ENCODE data around the gene PEA15.

The PEA15 gene

DNA sequence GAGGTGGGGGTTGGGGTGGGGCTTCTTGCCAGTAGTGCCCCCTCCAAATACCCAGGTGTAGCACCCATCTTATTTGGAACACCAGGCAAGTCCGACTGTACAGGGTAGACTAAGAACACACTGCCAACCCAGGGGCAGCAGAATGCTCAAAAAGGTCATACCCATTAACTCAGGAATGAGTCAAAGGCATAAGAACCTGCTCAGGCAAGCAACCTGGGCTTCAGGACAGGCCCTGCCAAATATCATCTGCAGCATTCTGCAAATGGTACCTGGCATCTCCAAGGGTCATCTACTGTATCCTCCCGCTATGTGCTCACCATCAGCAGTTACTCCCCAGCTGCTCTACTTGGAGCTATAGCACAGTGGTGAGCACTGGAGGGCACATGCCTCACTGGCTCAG, 19.4 kb downstream of the PEA15 start:
- no peaks in the 10 kb centered on the region for H3K27me3 Mint-ChIP-seq
- H3K36me3 Mint-ChIP-seq: peaks cover 56% of the 10 kb centered on the region
- no peak for DNase-seq
- CTCF ChIA-PET: no interaction called here
- H3K4me3 Mint-ChIP-seq: no peak overlapping the region
- no peaks in the 10 kb centered on the region for H3K4me1 Mint-ChIP-seq
- no peaks in the 10 kb centered on the region for H3K9me3 Mint-ChIP-seq
- no peak overlapping the region for H3K27ac Mint-ChIP-seq

DNA sequence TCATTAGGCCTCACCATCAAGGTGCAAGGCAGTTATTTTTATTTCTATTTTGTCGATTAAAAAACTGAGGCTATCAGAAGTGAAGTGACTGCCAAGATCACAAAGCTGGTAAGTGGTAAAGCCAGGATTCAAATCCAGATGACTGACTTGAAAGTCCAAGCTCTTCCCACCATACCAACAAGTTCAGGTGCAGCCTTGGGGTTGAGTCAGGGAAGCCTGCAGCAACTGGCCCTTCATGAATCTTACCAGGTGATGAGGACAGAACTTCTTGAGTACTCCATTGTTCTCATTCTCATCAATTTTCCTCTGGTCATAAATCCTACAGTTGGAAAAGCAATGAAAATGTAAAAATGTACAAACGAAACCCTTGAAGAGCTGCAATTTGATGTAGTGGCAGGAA, 20.2 kb downstream of the PEA15 start:
- no peak for DNase-seq
- Mint-ChIP-seq H3K27me3 (no peaks in the 10 kb centered on the region), H3K36me3 (peaks cover 56% of the 10 kb centered on the region), H3K4me1 (no peaks in the 10 kb centered on the region), H3K27ac (no peak overlapping the region), H3K4me3 (no peak overlapping the region), H3K9me3 (no peaks in the 10 kb centered on the region)
- CTCF ChIA-PET: interaction anchor here (1.0 kb wide), 1 partner anchor 27 kb away, joined by 3 read pairs; no protein-coding TSS in a partner anchor

DNA sequence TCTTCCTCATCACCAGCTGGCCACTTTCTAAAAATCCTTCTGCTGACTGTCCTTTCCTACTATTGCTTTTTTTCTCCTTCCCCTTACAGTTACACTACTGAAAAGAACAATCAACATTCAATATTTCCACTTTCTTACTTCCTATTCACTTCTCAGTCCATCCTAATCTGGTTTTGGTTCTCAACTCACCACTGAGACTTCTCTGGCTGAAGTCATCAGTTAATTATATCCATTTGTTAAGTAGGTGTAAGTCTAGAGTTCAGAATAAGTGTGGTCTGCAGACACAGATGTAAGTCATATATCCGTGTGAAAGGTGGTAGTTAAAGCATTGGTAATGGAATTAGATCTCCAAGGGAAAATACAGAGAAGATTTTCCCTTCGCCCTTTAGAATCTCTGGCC, 21.4 kb downstream of the PEA15 start:
- H3K9me3 Mint-ChIP-seq: no peaks in the 10 kb centered on the region
- H3K36me3 Mint-ChIP-seq: peaks cover 58% of the 10 kb centered on the region
- no peak overlapping the region for H3K4me3 Mint-ChIP-seq
- no peaks in the 10 kb centered on the region for H3K4me1 Mint-ChIP-seq
- no peaks in the 10 kb centered on the region for H3K27me3 Mint-ChIP-seq
- H3K27ac Mint-ChIP-seq: no peak overlapping the region
- no peak for DNase-seq
- CTCF ChIA-PET: interaction anchor here (1.5 kb wide), 1 partner anchor 65 kb away, joined by 3 read pairs; no protein-coding TSS in a partner anchor

DNA sequence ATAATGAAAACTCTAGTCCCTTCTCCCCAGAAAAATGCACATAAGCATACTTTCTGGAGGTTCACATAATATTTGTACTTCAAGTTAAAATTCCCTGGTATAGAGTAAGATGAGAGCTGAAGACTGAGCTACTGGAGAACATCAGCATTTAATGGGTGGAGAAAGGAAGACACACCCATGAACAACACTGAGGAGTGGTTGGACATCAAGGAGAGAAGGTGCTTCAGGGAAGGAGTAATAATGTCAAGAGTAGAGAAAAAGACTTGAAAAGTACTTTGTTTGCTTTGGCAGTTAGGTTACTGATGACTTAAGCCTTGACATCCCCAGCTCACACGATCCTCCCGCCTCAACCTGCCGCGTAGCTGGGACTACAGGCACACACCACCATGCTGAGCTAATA, 21.9 kb downstream of the PEA15 start:
- H3K36me3 Mint-ChIP-seq: peaks cover 54% of the 10 kb centered on the region
- no peak overlapping the region for H3K27ac Mint-ChIP-seq
- CTCF ChIA-PET: interaction anchor here (1.5 kb wide), 1 partner anchor 64 kb away, joined by 3 read pairs; no protein-coding TSS in a partner anchor
- no peaks in the 10 kb centered on the region for H3K4me1 Mint-ChIP-seq
- no peaks in the 10 kb centered on the region for H3K27me3 Mint-ChIP-seq
- H3K4me3 Mint-ChIP-seq: no peak overlapping the region
- H3K9me3 Mint-ChIP-seq: no peaks in the 10 kb centered on the region
- no peak for DNase-seq

DNA sequence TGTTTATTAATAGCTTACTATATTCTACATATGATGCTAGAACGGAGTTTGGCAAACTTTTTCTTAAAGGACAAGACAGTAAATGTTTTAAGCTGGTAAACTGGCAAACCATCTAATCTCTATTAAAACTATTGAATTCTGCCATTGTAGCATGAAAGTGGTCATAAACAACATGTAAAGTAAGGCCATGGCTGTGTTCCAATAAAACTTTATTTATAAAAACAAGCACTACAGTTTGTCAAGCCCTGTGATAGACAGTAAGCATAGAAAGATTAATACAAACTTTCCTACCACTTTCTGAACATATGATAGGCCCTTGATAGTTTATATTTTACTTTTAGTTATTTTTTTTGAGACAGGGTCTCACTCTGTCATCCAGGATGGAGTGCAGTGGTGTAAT, 22.4 kb downstream of the PEA15 start:
- no peak overlapping the region for H3K4me3 Mint-ChIP-seq
- no peaks in the 10 kb centered on the region for H3K4me1 Mint-ChIP-seq
- CTCF ChIA-PET: interaction anchor here (1.2 to 1.5 kb wide), 2 partner anchors 64 to 118 kb away, joined by 3 read pairs; no protein-coding TSS in a partner anchor
- peaks cover 49% of the 10 kb centered on the region for H3K36me3 Mint-ChIP-seq
- no peaks in the 10 kb centered on the region for H3K9me3 Mint-ChIP-seq
- H3K27ac Mint-ChIP-seq: no peak overlapping the region
- DNase-seq: no peak
- no peaks in the 10 kb centered on the region for H3K27me3 Mint-ChIP-seq

DNA sequence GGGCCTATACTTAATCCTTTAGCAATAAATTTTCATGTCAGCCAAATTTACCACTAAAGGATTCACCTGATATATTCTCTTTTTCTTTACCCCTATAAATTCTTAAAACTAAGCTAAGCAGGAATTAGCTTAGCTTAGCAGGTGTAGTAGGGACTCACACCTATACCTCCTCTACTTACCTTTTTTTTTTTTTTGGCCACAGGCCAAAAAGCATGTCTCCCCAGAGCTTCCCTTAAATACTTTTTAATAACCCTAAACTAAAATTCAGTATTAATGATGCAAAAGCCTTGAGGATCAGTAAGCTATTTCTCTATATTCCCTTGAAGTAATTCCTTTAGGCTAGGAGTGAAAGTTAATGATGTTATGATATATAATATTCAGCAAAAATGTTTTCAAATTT, 23.2 kb downstream of the PEA15 start:
- H3K9me3 Mint-ChIP-seq: no peaks in the 10 kb centered on the region
- H3K4me3 Mint-ChIP-seq: no peak overlapping the region
- no peak for DNase-seq
- CTCF ChIA-PET: interaction anchor here (0.6 to 2.0 kb wide), 6 partner anchors 10 to 148 kb away, joined by 3 to 4 read pairs (median 3); no protein-coding TSS in a partner anchor
- H3K36me3 Mint-ChIP-seq: peaks cover 45% of the 10 kb centered on the region
- H3K27ac Mint-ChIP-seq: no peak overlapping the region
- H3K27me3 Mint-ChIP-seq: no peaks in the 10 kb centered on the region
- H3K4me1 Mint-ChIP-seq: no peaks in the 10 kb centered on the region

DNA sequence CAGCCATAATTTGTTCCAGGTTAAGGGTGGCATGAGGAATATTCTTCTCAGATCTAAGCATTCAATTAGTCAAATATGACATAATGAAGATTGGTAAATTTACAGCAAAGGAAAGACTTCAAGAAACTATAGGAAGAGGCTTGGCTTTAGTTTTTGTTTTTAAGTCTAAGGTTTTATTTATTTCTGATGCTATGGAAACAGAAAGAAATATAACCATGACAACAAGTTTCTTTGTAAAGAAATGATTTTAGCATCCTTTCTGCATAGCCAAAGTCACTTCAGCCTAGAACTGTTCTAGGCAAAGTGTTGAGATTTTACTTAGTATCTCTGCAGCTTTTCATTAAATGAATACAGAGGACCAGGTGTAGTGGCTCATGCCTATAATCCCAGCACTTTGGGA, 27.7 kb downstream of the PEA15 start:
- CTCF ChIA-PET: interaction anchor here (1.3 to 3.4 kb wide), 3 partner anchors 19 to 58 kb away, joined by 3 to 11 read pairs (median 7); no protein-coding TSS in a partner anchor
- no peak for DNase-seq
- H3K9me3 Mint-ChIP-seq: no peaks in the 10 kb centered on the region
- H3K27me3 Mint-ChIP-seq: no peaks in the 10 kb centered on the region
- peaks cover 43% of the 10 kb centered on the region for H3K36me3 Mint-ChIP-seq
- no peak overlapping the region for H3K4me3 Mint-ChIP-seq
- no peaks in the 10 kb centered on the region for H3K4me1 Mint-ChIP-seq
- no peak overlapping the region for H3K27ac Mint-ChIP-seq

DNA sequence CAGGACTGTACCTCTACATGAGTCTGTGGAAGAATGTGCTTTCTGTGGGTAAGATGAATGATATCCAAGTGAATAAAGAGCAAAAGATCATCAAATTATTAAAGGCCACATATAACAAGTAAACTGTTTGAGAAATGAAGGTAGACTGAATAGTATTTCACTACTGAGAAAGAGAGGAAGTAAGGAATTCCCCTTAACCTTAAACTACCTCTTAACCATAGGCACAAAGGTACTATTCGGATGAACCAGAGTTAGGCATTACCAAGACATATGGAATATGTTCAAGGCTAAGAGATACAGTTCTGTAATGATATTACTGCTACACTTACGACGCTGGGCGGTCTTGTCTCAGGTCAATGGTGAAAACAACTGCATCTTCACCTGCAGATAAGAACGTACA, 31.6 kb downstream of the PEA15 start:
- Mint-ChIP-seq H3K36me3 (peaks cover 44% of the 10 kb centered on the region), H3K27me3 (no peaks in the 10 kb centered on the region), H3K4me3 (no peak overlapping the region), H3K27ac (no peak overlapping the region), H3K9me3 (no peaks in the 10 kb centered on the region), H3K4me1 (no peaks in the 10 kb centered on the region)
- no peak for DNase-seq
- CTCF ChIA-PET: no interaction called here

DNA sequence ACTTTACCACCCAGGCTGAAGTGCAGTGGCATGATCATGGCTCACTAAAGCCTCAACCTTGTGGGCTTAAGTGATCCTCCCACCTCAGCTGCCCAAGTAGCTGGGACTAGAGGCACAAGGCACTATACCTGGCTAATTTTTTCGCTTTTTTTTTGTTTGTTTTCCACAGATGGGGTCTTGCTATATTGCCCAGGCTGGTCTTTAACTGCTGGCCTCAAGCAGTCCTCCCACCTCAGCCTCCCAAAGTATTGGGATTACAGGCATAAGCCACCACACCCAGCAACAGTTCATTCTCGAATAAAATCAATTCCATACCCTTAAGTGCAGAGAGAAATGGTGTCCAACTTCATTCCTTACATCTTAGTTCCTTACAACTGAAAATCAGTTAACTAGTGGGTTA, 32.4 kb downstream of the PEA15 start:
- H3K4me3 Mint-ChIP-seq: no peak overlapping the region
- no peaks in the 10 kb centered on the region for H3K27me3 Mint-ChIP-seq
- CTCF ChIA-PET: interaction anchor here (0.9 to 2.2 kb wide), 2 partner anchors 14 to 54 kb away, joined by 3 to 8 read pairs; no protein-coding TSS in a partner anchor
- peaks cover 44% of the 10 kb centered on the region for H3K36me3 Mint-ChIP-seq
- H3K9me3 Mint-ChIP-seq: no peaks in the 10 kb centered on the region
- no peaks in the 10 kb centered on the region for H3K4me1 Mint-ChIP-seq
- H3K27ac Mint-ChIP-seq: no peak overlapping the region
- no peak for DNase-seq

DNA sequence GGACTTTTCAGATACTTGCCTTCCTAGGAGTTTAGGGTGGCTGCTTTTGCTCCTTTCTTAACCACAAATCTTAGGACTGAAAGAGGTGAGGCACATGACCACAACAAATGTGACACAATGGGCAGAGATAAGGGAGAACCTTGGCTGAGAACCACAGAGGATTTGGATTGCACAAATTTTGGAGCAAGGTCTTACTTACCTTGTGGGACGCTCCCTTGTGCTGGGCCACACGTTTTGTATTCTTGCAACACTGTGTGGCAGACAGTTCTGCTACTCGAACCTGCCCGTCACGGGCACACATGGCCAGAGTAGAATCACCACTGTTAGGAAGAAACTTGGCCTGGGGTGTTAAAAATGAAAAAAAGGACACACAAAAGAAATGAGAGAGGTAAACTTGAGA, 33.2 kb downstream of the PEA15 start:
- H3K27me3 Mint-ChIP-seq: no peaks in the 10 kb centered on the region
- DNase-seq: no peak
- no peaks in the 10 kb centered on the region for H3K4me1 Mint-ChIP-seq
- H3K9me3 Mint-ChIP-seq: no peaks in the 10 kb centered on the region
- H3K36me3 Mint-ChIP-seq: peaks cover 43% of the 10 kb centered on the region
- H3K27ac Mint-ChIP-seq: no peak overlapping the region
- CTCF ChIA-PET: interaction anchor here (0.9 to 2.2 kb wide), 3 partner anchors 14 to 94 kb away, joined by 3 to 8 read pairs (median 4); no protein-coding TSS in a partner anchor
- H3K4me3 Mint-ChIP-seq: no peak overlapping the region

DNA sequence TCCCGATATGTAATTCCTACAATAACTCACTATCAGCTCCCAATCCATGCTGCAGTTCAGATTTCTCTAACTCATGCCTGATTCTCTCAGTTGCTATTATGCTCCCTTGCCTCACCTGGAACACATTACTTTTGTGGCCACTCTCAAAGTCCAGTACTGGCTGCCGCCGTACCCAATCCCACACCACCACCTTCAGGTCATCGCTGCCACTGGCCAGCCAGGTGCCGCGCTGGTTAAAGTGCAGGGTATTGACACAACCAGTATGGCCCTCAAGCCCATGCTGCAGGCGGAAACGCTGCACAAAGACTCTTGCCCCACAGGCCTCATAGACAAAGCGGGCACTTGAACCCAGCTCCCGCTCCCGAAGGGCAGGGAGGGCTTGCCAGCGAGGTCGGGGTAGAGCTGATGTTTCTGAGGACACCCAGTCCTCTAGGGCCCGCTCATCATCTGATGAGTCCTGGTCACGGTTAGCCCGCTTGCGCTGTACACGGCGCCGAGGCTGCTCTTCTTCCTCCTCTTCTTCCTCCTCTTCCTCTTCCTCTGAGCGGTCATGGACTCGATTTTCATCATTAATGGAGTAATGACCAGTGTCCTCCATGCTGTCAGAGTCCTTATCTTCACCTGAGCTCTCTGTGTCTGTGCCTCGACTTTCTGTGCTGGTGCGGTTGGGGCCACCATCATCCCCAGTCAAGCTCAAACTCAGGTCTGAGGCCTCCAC, 34.6 kb downstream of the PEA15 start:
- CTCF ChIA-PET: interaction anchor here (1.0 to 5.5 kb wide), 4 partner anchors 12 to 93 kb away, joined by 3 to 32 read pairs (median 6); no protein-coding TSS in a partner anchor
- Mint-ChIP-seq H3K4me3 (no peak overlapping the region), H3K27ac (no peak overlapping the region), H3K9me3 (no peaks in the 10 kb centered on the region), H3K27me3 (no peaks in the 10 kb centered on the region), H3K4me1 (no peaks in the 10 kb centered on the region), H3K36me3 (peaks cover 40% of the 10 kb centered on the region)
- DNase-seq: no peak

DNA sequence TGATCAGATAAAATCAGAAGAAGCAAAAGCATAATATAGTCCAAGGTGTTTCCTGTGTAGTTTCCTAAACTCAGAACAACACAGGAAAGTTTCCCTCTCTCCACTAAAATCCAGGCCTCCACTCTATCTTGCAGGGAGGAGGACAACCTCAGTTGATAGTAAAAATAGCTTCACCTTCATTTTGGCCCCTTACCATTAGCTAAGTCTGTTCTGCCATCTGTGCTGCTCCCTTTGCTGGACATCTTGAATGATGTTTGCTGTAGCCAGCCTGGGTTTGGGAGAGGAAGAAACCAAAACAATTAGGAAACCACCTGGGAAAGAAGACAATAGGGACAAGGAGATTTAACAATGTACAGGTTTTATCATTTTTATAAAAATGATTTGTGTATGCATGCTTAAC, 38.6 kb downstream of the PEA15 start:
- H3K36me3 Mint-ChIP-seq: peaks cover 24% of the 10 kb centered on the region
- H3K27ac Mint-ChIP-seq: no peak overlapping the region
- DNase-seq: no peak
- H3K4me1 Mint-ChIP-seq: no peaks in the 10 kb centered on the region
- no peaks in the 10 kb centered on the region for H3K27me3 Mint-ChIP-seq
- H3K4me3 Mint-ChIP-seq: no peak overlapping the region
- H3K9me3 Mint-ChIP-seq: no peaks in the 10 kb centered on the region
- CTCF ChIA-PET: interaction anchor here (0.6 to 5.5 kb wide), 5 partner anchors 8 to 120 kb away, joined by 3 to 32 read pairs (median 4); no protein-coding TSS in a partner anchor

DNA sequence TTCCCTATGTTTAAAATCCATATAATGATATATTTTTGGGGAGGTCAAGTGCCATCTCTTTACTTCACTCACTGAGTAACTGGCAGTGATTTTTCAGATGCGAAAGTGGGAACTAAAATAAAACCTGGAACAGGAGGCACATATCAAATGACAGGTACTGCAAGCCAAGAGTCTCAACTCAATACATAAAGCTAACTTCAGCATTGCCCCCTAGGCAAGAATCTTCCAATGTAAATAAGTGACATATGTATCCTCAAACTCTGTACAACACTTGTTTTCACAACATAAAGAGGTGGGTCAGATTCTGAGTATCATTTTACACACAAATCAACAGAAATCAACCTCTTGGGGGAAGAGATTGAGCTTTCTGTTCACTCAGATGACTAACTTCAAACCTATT, 39.0 kb downstream of the PEA15 start:
- CTCF ChIA-PET: interaction anchor here (0.5 to 5.5 kb wide), 6 partner anchors 8 to 360 kb away, joined by 3 to 32 read pairs (median 4); no protein-coding TSS in a partner anchor
- DNase-seq: no peak
- Mint-ChIP-seq H3K4me3 (no peak overlapping the region), H3K27ac (no peak overlapping the region), H3K27me3 (no peaks in the 10 kb centered on the region), H3K36me3 (peaks cover 20% of the 10 kb centered on the region), H3K4me1 (no peaks in the 10 kb centered on the region), H3K9me3 (no peaks in the 10 kb centered on the region)

DNA sequence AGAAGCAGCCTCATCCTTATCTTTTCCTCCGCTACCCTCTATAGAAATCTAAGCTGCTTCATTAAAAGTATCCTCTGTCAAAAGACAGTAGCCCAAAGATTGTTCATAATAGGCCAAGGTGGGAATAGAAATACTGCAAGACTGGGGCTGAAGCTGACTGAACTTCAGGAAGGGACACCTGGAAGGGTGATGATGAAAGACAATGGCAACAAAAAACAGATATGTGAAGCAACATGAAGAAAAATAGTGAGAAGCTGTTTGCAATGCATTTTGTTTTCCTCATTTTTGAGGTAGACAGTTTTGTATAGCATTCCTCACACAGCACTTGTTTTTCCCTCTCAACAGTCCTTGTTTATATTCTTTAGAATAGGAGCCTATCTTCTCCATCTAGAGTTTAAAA, 40.2 kb downstream of the PEA15 start:
- CTCF ChIA-PET: interaction anchor here (1.3 to 1.7 kb wide), 2 partner anchors 49 to 144 kb away, joined by 3 to 4 read pairs; no protein-coding TSS in a partner anchor
- H3K4me3 Mint-ChIP-seq: no peak overlapping the region
- H3K27me3 Mint-ChIP-seq: no peaks in the 10 kb centered on the region
- no peak for DNase-seq
- no peaks in the 10 kb centered on the region for H3K4me1 Mint-ChIP-seq
- peak overlapping the region; percentile 59 for H3K27ac Mint-ChIP-seq
- H3K9me3 Mint-ChIP-seq: no peaks in the 10 kb centered on the region
- H3K36me3 Mint-ChIP-seq: peaks cover 11% of the 10 kb centered on the region

DNA sequence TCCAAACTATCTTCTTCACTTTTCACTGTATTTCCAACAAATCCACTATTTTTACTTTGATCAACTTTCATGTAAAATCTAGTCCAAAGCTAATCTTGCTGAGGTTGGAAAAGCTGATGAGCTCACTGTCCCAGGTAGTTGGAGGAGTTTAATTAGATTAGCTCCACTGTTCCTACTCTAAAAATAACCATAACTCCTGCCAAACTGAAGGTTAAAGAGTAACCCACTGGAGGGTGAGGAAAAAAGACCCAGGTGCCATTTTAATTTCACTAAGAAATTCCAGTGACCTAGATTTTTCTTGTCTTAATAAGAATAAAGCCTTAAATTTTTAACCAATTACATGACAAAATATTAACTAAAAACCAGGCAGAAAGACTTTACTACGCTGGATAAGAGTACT, 41.9 kb downstream of the PEA15 start:
- DNase-seq: no peak
- Mint-ChIP-seq H3K27ac (no peak overlapping the region), H3K4me3 (no peak overlapping the region), H3K27me3 (no peaks in the 10 kb centered on the region), H3K36me3 (peaks cover 10% of the 10 kb centered on the region), H3K4me1 (peaks cover 3% of the 10 kb centered on the region), H3K9me3 (no peaks in the 10 kb centered on the region)
- CTCF ChIA-PET: interaction anchor here (0.9 to 1.7 kb wide), 2 partner anchors 54 to 146 kb away, joined by 4 read pairs; no protein-coding TSS in a partner anchor

Measured in activated naive CD4-positive, alpha-beta T cell treated with anti-CD3 and anti-CD28 coated beads, Interleukin-2, amount 10 ng/mL, durations not matched to agents 7 days and 5 days (primary cell).